OCI-LY7 (cell line): ENCODE data around the gene SOS1.

Source experiments
- EZH2phosphoT487 ChIP-seq: fragments of 200-600 bp; sonication (generic); IDR thresholded peaks from 2 replicates; pipeline ENCODE4 v1.6.1; 2018; ENCODE audit warnings: low read depth, borderline replicate concordance, mild to moderate bottlenecking, mixed run types, antibody characterized with exemption, low read length, moderate library complexity, mixed read lengths
- TF ChIP-seq, protein P1 (sequence below): fragments of 200-600 bp; sonication (generic); conservative IDR thresholded peaks from 2 replicates; pipeline ENCODE4 v1.5.1; 2014; ENCODE audit warnings: mild to moderate bottlenecking, antibody characterized with exemption, low read length, moderate library complexity, mixed read lengths

GRCh38 chr2:39121523-39122063, 742 bp upstream of the SOS1 start:
- TF ChIP-seq, protein P1, sequence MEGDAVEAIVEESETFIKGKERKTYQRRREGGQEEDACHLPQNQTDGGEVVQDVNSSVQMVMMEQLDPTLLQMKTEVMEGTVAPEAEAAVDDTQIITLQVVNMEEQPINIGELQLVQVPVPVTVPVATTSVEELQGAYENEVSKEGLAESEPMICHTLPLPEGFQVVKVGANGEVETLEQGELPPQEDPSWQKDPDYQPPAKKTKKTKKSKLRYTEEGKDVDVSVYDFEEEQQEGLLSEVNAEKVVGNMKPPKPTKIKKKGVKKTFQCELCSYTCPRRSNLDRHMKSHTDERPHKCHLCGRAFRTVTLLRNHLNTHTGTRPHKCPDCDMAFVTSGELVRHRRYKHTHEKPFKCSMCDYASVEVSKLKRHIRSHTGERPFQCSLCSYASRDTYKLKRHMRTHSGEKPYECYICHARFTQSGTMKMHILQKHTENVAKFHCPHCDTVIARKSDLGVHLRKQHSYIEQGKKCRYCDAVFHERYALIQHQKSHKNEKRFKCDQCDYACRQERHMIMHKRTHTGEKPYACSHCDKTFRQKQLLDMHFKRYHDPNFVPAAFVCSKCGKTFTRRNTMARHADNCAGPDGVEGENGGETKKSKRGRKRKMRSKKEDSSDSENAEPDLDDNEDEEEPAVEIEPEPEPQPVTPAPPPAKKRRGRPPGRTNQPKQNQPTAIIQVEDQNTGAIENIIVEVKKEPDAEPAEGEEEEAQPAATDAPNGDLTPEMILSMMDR, result no peak
- TF ChIP-seq EZH2phosphoT487, result no peak
